ENCODE measurements around the gene C11orf87. TPM values are rescaled to one million over a fixed set of nuclear protein-coding genes. Genes with fewer than 3 reads are reported as not detected.

C11orf87 gene
- total RNA-seq, 1 donor from 2014 or later = not detected

DNA sequence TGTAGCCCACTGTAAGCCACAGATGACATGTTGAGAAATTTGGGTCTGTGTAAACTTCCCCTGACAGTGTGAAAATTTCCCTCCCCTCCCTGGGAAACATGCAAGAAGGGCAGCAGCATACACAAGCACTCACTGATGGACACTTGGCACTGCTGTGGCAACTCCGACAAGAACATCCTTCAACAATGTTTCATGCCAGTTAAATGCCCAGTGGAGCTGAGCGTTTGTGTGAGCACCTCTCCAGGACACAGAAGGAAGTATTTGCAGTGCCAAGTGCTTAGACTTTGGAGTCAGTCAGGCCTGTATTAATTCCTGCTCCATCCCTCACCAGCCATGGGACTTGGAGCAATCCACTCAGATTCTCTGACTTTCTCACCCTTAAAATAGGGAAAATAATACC, 17.7 kb downstream of the C11orf87 start:
- DNase-seq (ENCODE audit: low read depth in 2 of 2) = no peak

GRCh38 chr11:109443052-109443451, 21.1 kb downstream of the C11orf87 start:
- DNase-seq (ENCODE audit: low read depth in 2 of 2) = no peak

GRCh38 chr11:109454857-109455256, 32.9 kb downstream of the C11orf87 start:
- DNase-seq (ENCODE audit: low read depth in 2 of 2) = no peak
